ENCODE data around the gene SOHLH1. TPM values are rescaled to one million over a fixed set of nuclear protein-coding genes. Genes with fewer than 3 reads are reported as not detected.

SOHLH1 gene
- total RNA-seq, 1 donor from 2014 or later = 0.18 TPM

DNA sequence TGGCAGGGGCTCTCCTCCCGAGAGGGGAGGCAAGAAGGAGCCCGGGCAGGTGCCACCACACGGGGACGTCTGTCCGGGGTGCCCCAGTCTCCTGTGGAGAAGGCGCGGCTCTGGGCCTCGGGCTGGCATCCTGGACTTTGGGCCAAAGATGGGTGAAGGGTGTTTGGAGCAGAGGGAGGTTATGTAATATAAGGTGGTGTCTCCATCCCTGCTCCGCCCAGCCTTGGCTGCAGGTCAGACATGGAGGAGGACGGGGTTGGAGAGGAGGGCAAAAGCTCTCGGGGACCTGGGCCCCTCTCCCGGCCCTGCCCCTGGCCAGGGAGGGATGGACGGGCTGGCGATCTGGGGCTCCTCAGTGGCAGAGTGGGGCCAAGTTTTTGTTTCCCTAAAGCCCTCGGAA lies 1.2 kb upstream of the SOHLH1 start:
- H3K36me3 Mint-ChIP-seq (ENCODE audit: low read depth, unreplicated experiment) = no peaks in the 10 kb centered on the region
- H3K9me3 Mint-ChIP-seq (ENCODE audit: unreplicated experiment) = no peaks in the 10 kb centered on the region
- H3K27me3 Mint-ChIP-seq (ENCODE audit: unreplicated experiment) = peaks cover 7% of the 10 kb centered on the region
- no peak overlapping the region for H3K4me3 Mint-ChIP-seq (ENCODE audit: unreplicated experiment)
- H3K27ac Mint-ChIP-seq (ENCODE audit: unreplicated experiment) = no peak overlapping the region
- TF ChIP-seq, protein P1, sequence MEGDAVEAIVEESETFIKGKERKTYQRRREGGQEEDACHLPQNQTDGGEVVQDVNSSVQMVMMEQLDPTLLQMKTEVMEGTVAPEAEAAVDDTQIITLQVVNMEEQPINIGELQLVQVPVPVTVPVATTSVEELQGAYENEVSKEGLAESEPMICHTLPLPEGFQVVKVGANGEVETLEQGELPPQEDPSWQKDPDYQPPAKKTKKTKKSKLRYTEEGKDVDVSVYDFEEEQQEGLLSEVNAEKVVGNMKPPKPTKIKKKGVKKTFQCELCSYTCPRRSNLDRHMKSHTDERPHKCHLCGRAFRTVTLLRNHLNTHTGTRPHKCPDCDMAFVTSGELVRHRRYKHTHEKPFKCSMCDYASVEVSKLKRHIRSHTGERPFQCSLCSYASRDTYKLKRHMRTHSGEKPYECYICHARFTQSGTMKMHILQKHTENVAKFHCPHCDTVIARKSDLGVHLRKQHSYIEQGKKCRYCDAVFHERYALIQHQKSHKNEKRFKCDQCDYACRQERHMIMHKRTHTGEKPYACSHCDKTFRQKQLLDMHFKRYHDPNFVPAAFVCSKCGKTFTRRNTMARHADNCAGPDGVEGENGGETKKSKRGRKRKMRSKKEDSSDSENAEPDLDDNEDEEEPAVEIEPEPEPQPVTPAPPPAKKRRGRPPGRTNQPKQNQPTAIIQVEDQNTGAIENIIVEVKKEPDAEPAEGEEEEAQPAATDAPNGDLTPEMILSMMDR (IDR thresholded peaks at IDR 0.05; ENCODE audit: unreplicated experiment) = no peak
- DNase-seq (ENCODE audit: low spot score) = no peak
- H3K4me1 Mint-ChIP-seq (ENCODE audit: unreplicated experiment) = no peaks in the 10 kb centered on the region

GRCh38 chr9:135698767-135699166 lies 514 bp downstream of the SOHLH1 start:
- H3K4me3 Mint-ChIP-seq (ENCODE audit: unreplicated experiment) = no peak overlapping the region
- H3K4me1 Mint-ChIP-seq (ENCODE audit: unreplicated experiment) = no peaks in the 10 kb centered on the region
- no peak overlapping the region for H3K27ac Mint-ChIP-seq (ENCODE audit: unreplicated experiment)
- H3K27me3 Mint-ChIP-seq (ENCODE audit: unreplicated experiment) = peaks cover 1% of the 10 kb centered on the region
- TF ChIP-seq, protein P1 (IDR thresholded peaks at IDR 0.05; ENCODE audit: unreplicated experiment) = no peak
- no peaks in the 10 kb centered on the region for H3K36me3 Mint-ChIP-seq (ENCODE audit: low read depth, unreplicated experiment)
- DNase-seq (ENCODE audit: low spot score) = no peak
- H3K9me3 Mint-ChIP-seq (ENCODE audit: unreplicated experiment) = no peaks in the 10 kb centered on the region

GRCh38 chr9:135698236-135698635 lies 1.0 kb downstream of the SOHLH1 start:
- TF ChIP-seq, protein P1 (IDR thresholded peaks at IDR 0.05; ENCODE audit: unreplicated experiment) = no peak
- Mint-ChIP-seq H3K27ac (ENCODE audit: unreplicated experiment) (no peak overlapping the region), H3K4me1 (ENCODE audit: unreplicated experiment) (no peaks in the 10 kb centered on the region), H3K4me3 (ENCODE audit: unreplicated experiment) (no peak overlapping the region), H3K9me3 (ENCODE audit: unreplicated experiment) (no peaks in the 10 kb centered on the region), H3K36me3 (ENCODE audit: low read depth, unreplicated experiment) (no peaks in the 10 kb centered on the region), H3K27me3 (ENCODE audit: unreplicated experiment) (peaks cover 3% of the 10 kb centered on the region)
- no peak for DNase-seq (ENCODE audit: low spot score)

- Mint-ChIP-seq H3K9me3 (ENCODE audit: unreplicated experiment) (no peaks in the 10 kb centered on the region), H3K27me3 (ENCODE audit: unreplicated experiment) (peaks cover 3% of the 10 kb centered on the region), H3K4me1 (ENCODE audit: unreplicated experiment) (no peaks in the 10 kb centered on the region), H3K27ac (ENCODE audit: unreplicated experiment) (no peak overlapping the region), H3K36me3 (ENCODE audit: low read depth, unreplicated experiment) (no peaks in the 10 kb centered on the region), H3K4me3 (ENCODE audit: unreplicated experiment) (no peak overlapping the region)
- TF ChIP-seq, protein P1 (IDR thresholded peaks at IDR 0.05; ENCODE audit: unreplicated experiment) = no peak
- DNase-seq (ENCODE audit: low spot score) = no peak
Observed at GRCh38 chr9:135697226-135697625, 2.1 kb downstream of the SOHLH1 start.

DNA sequence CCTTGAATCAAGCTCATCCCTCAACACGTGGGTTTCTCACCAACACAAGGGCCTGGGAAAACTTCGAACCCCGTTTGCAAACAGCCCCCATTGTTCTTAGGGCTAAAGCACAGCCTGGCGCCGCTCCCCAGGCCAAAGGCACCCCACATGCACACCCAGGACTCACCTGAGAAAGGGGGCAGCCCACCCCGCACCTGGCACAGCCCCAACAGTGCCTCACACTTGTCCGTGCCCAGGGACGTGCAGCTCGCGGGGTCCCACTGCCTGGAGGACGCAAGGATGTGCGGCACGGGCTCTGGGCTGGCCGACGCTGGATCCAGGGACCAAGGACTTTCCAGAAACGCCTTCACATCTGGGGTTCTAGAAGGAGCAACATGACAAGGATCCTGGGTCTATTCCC lies 2.8 kb downstream of the SOHLH1 start:
- Mint-ChIP-seq H3K36me3 (ENCODE audit: low read depth, unreplicated experiment) (no peaks in the 10 kb centered on the region), H3K27me3 (ENCODE audit: unreplicated experiment) (peaks cover 3% of the 10 kb centered on the region)
- TF ChIP-seq, protein P1 (IDR thresholded peaks at IDR 0.05; ENCODE audit: unreplicated experiment) = no peak

More for the DNA sequence above, 2.8 kb downstream of the SOHLH1 start:
- no peaks in the 10 kb centered on the region for H3K4me1 Mint-ChIP-seq (ENCODE audit: unreplicated experiment)
- no peaks in the 10 kb centered on the region for H3K9me3 Mint-ChIP-seq (ENCODE audit: unreplicated experiment)
- no peak overlapping the region for H3K27ac Mint-ChIP-seq (ENCODE audit: unreplicated experiment)
- DNase-seq (ENCODE audit: low spot score) = no peak
- no peak overlapping the region for H3K4me3 Mint-ChIP-seq (ENCODE audit: unreplicated experiment)

All from endothelial cell (in vitro differentiated cells).